Vagina (tissue), 2 donors: ENCODE data around the gene RSPH1. TPM values are rescaled to one million over a fixed set of nuclear protein-coding genes. Genes with fewer than 3 reads are reported as not detected.

Source experiments
- DNase-seq, 2 donors: peaks; one replicate each; pipeline ENCODE4 v3.0.0-alpha.2; 2017; ENCODE audit errors: extremely low spot score in 2 of 2
- H3K27ac ChIP-seq: fragments of 200-600 bp; sonication (generic); one replicate; pipeline ENCODE4 v1.5.1; 2019
- H3K27me3 ChIP-seq: fragments of 200-600 bp; sonication (generic); one replicate; pipeline ENCODE4 v1.5.1; 2019
- H3K36me3 ChIP-seq, 2 donors: fragments of 200-600 bp; sonication (generic); one replicate each; pipeline ENCODE4 v1.5.1; 2017 to 2019
- H3K4me1 ChIP-seq: fragments of 200-600 bp; sonication (generic); one replicate; pipeline ENCODE4 v1.5.1; 2019
- H3K4me3 ChIP-seq, 2 donors: fragments of 200-600 bp; sonication (generic); 1 replicate in 1 of 2; 2 replicates in 1 of 2; pipeline ENCODE4 v1.5.1; 2016 to 2019
- H3K9me3 ChIP-seq: fragments of 200-600 bp; sonication (generic); one replicate; pipeline ENCODE4 v1.5.1; 2019
- CTCF ChIP-seq, 3 experiments: fragments of 450-650 bp in 2 of 3; fragments of 200-600 bp in 1 of 3; sonication (generic) in 1 of 3; IDR thresholded peaks; one replicate each; pipeline ENCODE4 v1.5.1; 2017 to 2019; ENCODE audit warnings: antibody characterized with exemption in 3 of 3, mild to moderate bottlenecking in 2 of 3, moderate library complexity in 2 of 3
- POLR2A ChIP-seq, 2 donors: fragments of 450-650 bp; IDR thresholded peaks; one replicate each; pipeline ENCODE4 v1.6.1; 2017; ENCODE audit warnings: antibody characterized with exemption in 2 of 2, mild to moderate bottlenecking in 2 of 2, moderate library complexity in 2 of 2
- POLR2AphosphoS5 ChIP-seq, 2 donors: sonication (generic); formaldehyde crosslinking; IDR thresholded peaks; one replicate each; pipeline ENCODE4 v1.9.0; 2017; ENCODE audit warnings: antibody characterized with exemption in 2 of 2, mild to moderate bottlenecking in 2 of 2, low read depth in 1 of 2; ENCODE audit not compliant: insufficient read depth in 1 of 2
- intact Hi-C: fragments of 100-400 bp; cut with DNase I; formaldehyde crosslinking; loops from one replicate; pipeline ENCODE4 v1.15.1; 2023
- total RNA-seq: library from RNA; depleted of rRNA; stranded (reverse); fragments of >200 nt; gene quantifications from one replicate; pipeline ENCODE4 v1.2.3, GENCODE V29; 2016

The RSPH1 gene
- total RNA-seq, 1 donor from 2014 or later = not detected

GRCh38 chr21:42437786-42438185, 58.2 kb downstream of the RSPH1 start:
- DNase-seq = no peak
- Histone ChIP-seq H3K27me3 (no peaks in the 10 kb centered on the region), H3K4me3 (no peak overlapping the region), H3K36me3 (no peaks in the 10 kb centered on the region), H3K27ac (no peak overlapping the region), H3K4me1 (no peaks in the 10 kb centered on the region), H3K9me3 (peaks cover 4% of the 10 kb centered on the region)
- TF ChIP-seq CTCF (IDR thresholded peaks at IDR 0.05) = no peak
- TF ChIP-seq POLR2AphosphoS5 (IDR thresholded peaks at IDR 0.05; ENCODE audit: insufficient read depth in 1 of 2, low read depth in 1 of 2) = no peak
- TF ChIP-seq POLR2A (IDR thresholded peaks at IDR 0.05) = no peak
- intact Hi-C loops = no loop called here

- Histone ChIP-seq H3K27me3 (no peaks in the 10 kb centered on the region), H3K4me1 (no peaks in the 10 kb centered on the region), H3K4me3 (no peak overlapping the region), H3K9me3 (peaks cover 4% of the 10 kb centered on the region), H3K36me3 (no peaks in the 10 kb centered on the region), H3K27ac (no peak overlapping the region)
- no peak for DNase-seq
- no peak for TF ChIP-seq CTCF (IDR thresholded peaks at IDR 0.05)
- no peak for TF ChIP-seq POLR2AphosphoS5 (IDR thresholded peaks at IDR 0.05; ENCODE audit: insufficient read depth in 1 of 2, low read depth in 1 of 2)
- no peak for TF ChIP-seq POLR2A (IDR thresholded peaks at IDR 0.05)
- intact Hi-C loops = no loop called here
Measured at GRCh38 chr21:42436914-42437313, 59.1 kb downstream of the RSPH1 start.

GRCh38 chr21:42435833-42436232, 60.2 kb downstream of the RSPH1 start:
- Histone ChIP-seq H3K4me3 (no peak overlapping the region), H3K27me3 (no peaks in the 10 kb centered on the region), H3K27ac (no peak overlapping the region), H3K36me3 (no peaks in the 10 kb centered on the region), H3K4me1 (no peaks in the 10 kb centered on the region), H3K9me3 (peaks cover 4% of the 10 kb centered on the region)
- DNase-seq = no peak
- intact Hi-C loops = no loop called here
- TF ChIP-seq POLR2AphosphoS5 (IDR thresholded peaks at IDR 0.05; ENCODE audit: insufficient read depth in 1 of 2, low read depth in 1 of 2) (no peak), POLR2A (IDR thresholded peaks at IDR 0.05) (no peak), CTCF (IDR thresholded peaks at IDR 0.05) (no peak)

- intact Hi-C loops = no loop called here
- Histone ChIP-seq H3K9me3 (peaks cover 4% of the 10 kb centered on the region), H3K4me1 (no peaks in the 10 kb centered on the region), H3K4me3 (no peak overlapping the region), H3K27me3 (no peaks in the 10 kb centered on the region), H3K27ac (no peak overlapping the region), H3K36me3 (no peaks in the 10 kb centered on the region)
- TF ChIP-seq POLR2A (IDR thresholded peaks at IDR 0.05) = no peak
- TF ChIP-seq POLR2AphosphoS5 (IDR thresholded peaks at IDR 0.05; ENCODE audit: insufficient read depth in 1 of 2, low read depth in 1 of 2) = no peak
- no peak for TF ChIP-seq CTCF (IDR thresholded peaks at IDR 0.05)
- no peak for DNase-seq
Measured at GRCh38 chr21:42435401-42435800, 60.6 kb downstream of the RSPH1 start.

- no peak for DNase-seq
- H3K4me3 ChIP-seq = no peak overlapping the region
- TF ChIP-seq POLR2A (IDR thresholded peaks at IDR 0.05) (no peak), CTCF (IDR thresholded peaks at IDR 0.05) (no peak), POLR2AphosphoS5 (IDR thresholded peaks at IDR 0.05; ENCODE audit: insufficient read depth in 1 of 2, low read depth in 1 of 2) (no peak)
- no peaks in the 10 kb centered on the region for H3K4me1 ChIP-seq
- no peaks in the 10 kb centered on the region for H3K36me3 ChIP-seq
- H3K27ac ChIP-seq = no peak overlapping the region
- intact Hi-C loops = no loop called here
- H3K9me3 ChIP-seq = peaks cover 4% of the 10 kb centered on the region
- H3K27me3 ChIP-seq = no peaks in the 10 kb centered on the region
Measured at GRCh38 chr21:42434884-42435283, 61.1 kb downstream of the RSPH1 start.
